HEK293 (cell line): Measurements from ENCODE around the gene CTDSP1.

Source experiments
- CTCF ChIA-PET: fragments of 350-600 bp; formaldehyde crosslinking; extraction: SDS; loops from one replicate; lab custom pipeline; 2021; ENCODE audit warnings: antibody characterized with exemption; lab: Yijun Ruan, JAX
- POLR2A ChIA-PET: fragments of 300-600 bp; formaldehyde crosslinking; extraction: SDS; loops from one replicate; lab custom pipeline; 2020; ENCODE audit warnings: antibody characterized with exemption, inconsistent platforms; lab: Yijun Ruan, JAX
- H3K27ac ChIP-seq: fragments of 200-500 bp; sonication (Bioruptor generic); 2 replicates; pipeline ENCODE4 v1.5.1; 2014; ENCODE audit warnings: low read depth, low read length, control low read depth, inconsistent platforms; ENCODE audit errors: extremely low read depth
- H3K36me3 ChIP-seq, 2 experiments: fragments of 200-500 bp in 1 of 2; sonication (Bioruptor generic) in 1 of 2; 1 replicate in 1 of 2; 2 replicates in 1 of 2; pipeline ENCODE4 v1.5.1; 2014 to 2017; ENCODE audit warnings: inconsistent platforms in 2 of 2, low read length in 2 of 2; ENCODE audit not compliant: control insufficient read depth in 2 of 2, insufficient read depth in 1 of 2
- H3K4me1 ChIP-seq: fragments of 200-500 bp; sonication (Bioruptor generic); 2 replicates; pipeline ENCODE4 v1.5.1; 2014; ENCODE audit warnings: mild to moderate bottlenecking, low read length, inconsistent platforms; ENCODE audit not compliant: control insufficient read depth, insufficient read depth
- H3K4me3 ChIP-seq: 2 replicates; pipeline ENCODE4 v1.5.1; 2011; ENCODE audit warnings: low read depth, mild to moderate bottlenecking, control low read depth, low read length, moderate library complexity
- H3K9me3 ChIP-seq: fragments of 200-500 bp; sonication (Bioruptor generic); 2 replicates; pipeline ENCODE4 v1.5.1; 2014; ENCODE audit warnings: low read depth, low read length, inconsistent platforms; ENCODE audit not compliant: control insufficient read depth, insufficient read depth
- PRDM2 ChIP-seq: fragments of 450-650 bp; formaldehyde crosslinking; IDR thresholded peaks from 2 replicates; pipeline ENCODE4 v1.5.1; 2016; ENCODE audit warnings: missing biosample characterization, missing genetic modification characterization, borderline replicate concordance
- RBAK ChIP-seq: fragments of 450-650 bp; formaldehyde crosslinking; IDR thresholded peaks from 2 replicates; pipeline ENCODE4 v1.5.1; 2016; ENCODE audit warnings: missing biosample characterization, missing genetic modification characterization
- REPIN1 ChIP-seq: fragments of 450-650 bp; formaldehyde crosslinking; IDR thresholded peaks from 2 replicates; pipeline ENCODE4 v1.5.1; 2017; ENCODE audit warnings: missing biosample characterization, missing genetic modification characterization, low read depth
- ZBTB10 ChIP-seq: fragments of 450-650 bp; formaldehyde crosslinking; IDR thresholded peaks from 2 replicates; pipeline ENCODE4 v1.5.1; 2016; ENCODE audit warnings: missing biosample characterization, missing genetic modification characterization
- ZBTB20 ChIP-seq: fragments of 450-650 bp; formaldehyde crosslinking; IDR thresholded peaks from 2 replicates; pipeline ENCODE4 v1.5.1; 2016; ENCODE audit warnings: missing biosample characterization, missing genetic modification characterization
- ZNF221 ChIP-seq: fragments of 450-650 bp; formaldehyde crosslinking; IDR thresholded peaks from 2 replicates; pipeline ENCODE4 v1.5.1; 2017; ENCODE audit warnings: missing biosample characterization, missing genetic modification characterization, borderline replicate concordance
- ZNF24 ChIP-seq: fragments of 450-650 bp; formaldehyde crosslinking; IDR thresholded peaks from 2 replicates; pipeline ENCODE4 v1.5.1; 2016; ENCODE audit warnings: missing biosample characterization, missing genetic modification characterization
- ZNF514 ChIP-seq: fragments of 450-650 bp; formaldehyde crosslinking; IDR thresholded peaks from 2 replicates; pipeline ENCODE4 v1.5.1; 2016; ENCODE audit warnings: missing biosample characterization, missing genetic modification characterization
- ZNF521 ChIP-seq: fragments of 450-650 bp; formaldehyde crosslinking; IDR thresholded peaks from 2 replicates; pipeline ENCODE4 v1.5.1; 2017; ENCODE audit warnings: missing biosample characterization, mild to moderate bottlenecking, missing genetic modification characterization
- ZNF549 ChIP-seq: fragments of 450-650 bp; IDR thresholded peaks from 2 replicates; pipeline ENCODE4 v1.5.1; 2018; ENCODE audit warnings: missing biosample characterization, missing genetic modification characterization, mild to moderate bottlenecking, inconsistent platforms, moderate library complexity
- ZNF571 ChIP-seq: fragments of 450-650 bp; formaldehyde crosslinking; IDR thresholded peaks from 2 replicates; pipeline ENCODE4 v1.5.0; 2017; ENCODE audit warnings: missing biosample characterization, missing genetic modification characterization
- ZNF645 ChIP-seq: fragments of 450-650 bp; formaldehyde crosslinking; IDR thresholded peaks from 2 replicates; pipeline ENCODE4; 2016; ENCODE audit warnings: missing biosample characterization, missing genetic modification characterization
- ZSCAN4 ChIP-seq: fragments of 450-650 bp; formaldehyde crosslinking; IDR thresholded peaks from 2 replicates; pipeline ENCODE4 v1.5.1; 2017; ENCODE audit warnings: missing biosample characterization, missing genetic modification characterization
- TF ChIP-seq, protein P1 (sequence below): fragments of 450-650 bp; formaldehyde crosslinking; IDR thresholded peaks from 2 replicates; pipeline ENCODE4 v1.5.1; 2016; ENCODE audit warnings: missing biosample characterization, missing genetic modification characterization
- TF ChIP-seq, protein P2 (sequence below): fragments of 450-650 bp; formaldehyde crosslinking; IDR thresholded peaks from 2 replicates; pipeline ENCODE4 v1.5.1; 2016; ENCODE audit warnings: missing biosample characterization, missing genetic modification characterization
- TF ChIP-seq, protein P3 (sequence below): fragments of 450-650 bp; formaldehyde crosslinking; IDR thresholded peaks from 2 replicates; pipeline ENCODE4 v1.5.1; 2016; ENCODE audit warnings: missing biosample characterization, missing genetic modification characterization
- TF ChIP-seq, protein P4 (sequence below): fragments of 450-650 bp; formaldehyde crosslinking; IDR thresholded peaks from 2 replicates; pipeline ENCODE4 v1.5.1; 2016; ENCODE audit warnings: missing biosample characterization, missing genetic modification characterization
- TF ChIP-seq, protein P5 (sequence below): IDR thresholded peaks from 2 replicates; pipeline ENCODE4 v1.6.1; 2011; ENCODE audit warnings: mild to moderate bottlenecking, low read depth, low read length, borderline replicate concordance

Gene CTDSP1

GRCh38 chr2:218389333-218390150 lies 10.1 kb upstream of the CTDSP1 start:
- Histone ChIP-seq H3K9me3 (no peaks in the 10 kb centered on the region), H3K4me3 (no peak overlapping the region), H3K27ac (no peak overlapping the region)
- CTCF ChIA-PET, result interaction anchor here (0.7 kb wide), 2 partner anchors 27 to 88 kb away, joined by 3 to 5 read pairs; no protein-coding TSS in a partner anchor
- POLR2A ChIA-PET, result interaction anchor here (0.6 kb wide), 1 partner anchor 103 kb away, joined by 3 read pairs; no protein-coding TSS in a partner anchor
- TF ChIP-seq, protein P1, sequence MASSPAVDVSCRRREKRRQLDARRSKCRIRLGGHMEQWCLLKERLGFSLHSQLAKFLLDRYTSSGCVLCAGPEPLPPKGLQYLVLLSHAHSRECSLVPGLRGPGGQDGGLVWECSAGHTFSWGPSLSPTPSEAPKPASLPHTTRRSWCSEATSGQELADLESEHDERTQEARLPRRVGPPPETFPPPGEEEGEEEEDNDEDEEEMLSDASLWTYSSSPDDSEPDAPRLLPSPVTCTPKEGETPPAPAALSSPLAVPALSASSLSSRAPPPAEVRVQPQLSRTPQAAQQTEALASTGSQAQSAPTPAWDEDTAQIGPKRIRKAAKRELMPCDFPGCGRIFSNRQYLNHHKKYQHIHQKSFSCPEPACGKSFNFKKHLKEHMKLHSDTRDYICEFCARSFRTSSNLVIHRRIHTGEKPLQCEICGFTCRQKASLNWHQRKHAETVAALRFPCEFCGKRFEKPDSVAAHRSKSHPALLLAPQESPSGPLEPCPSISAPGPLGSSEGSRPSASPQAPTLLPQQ (tag by site-specific recombination), result no peak
- TF ChIP-seq, protein P2, sequence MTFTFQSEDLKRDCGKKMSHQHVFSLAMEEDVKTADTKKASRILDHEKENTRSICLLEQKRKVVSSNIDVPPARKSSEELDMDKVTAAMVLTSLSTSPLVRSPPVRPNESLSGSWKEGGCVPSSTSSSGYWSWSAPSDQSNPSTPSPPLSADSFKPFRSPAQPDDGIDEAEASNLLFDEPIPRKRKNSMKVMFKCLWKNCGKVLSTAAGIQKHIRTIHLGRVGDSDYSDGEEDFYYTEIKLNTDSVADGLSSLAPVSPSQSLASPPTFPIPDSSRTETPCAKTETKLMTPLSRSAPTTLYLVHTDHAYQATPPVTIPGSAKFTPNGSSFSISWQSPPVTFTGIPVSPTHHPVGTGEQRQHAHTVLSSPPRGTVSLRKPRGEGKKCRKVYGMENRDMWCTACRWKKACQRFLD (tag by site-specific recombination), result no peak
- TF ChIP-seq RBAK (no peak), ZBTB10 (tag by site-specific recombination) (no peak), ZNF549 (tag by site-specific recombination) (no peak), ZNF645 (no peak), ZNF24 (tag by site-specific recombination) (no peak), PRDM2 (tag by site-specific recombination) (no peak), ZNF521 (tag by site-specific recombination) (no peak), ZNF514 (no peak), ZSCAN4 (tag by site-specific recombination) (no peak), ZBTB20 (tag by site-specific recombination) (no peak), ZNF571 (no peak), REPIN1 (tag by site-specific recombination) (no peak), ZNF221 (no peak)
- TF ChIP-seq, protein P3, sequence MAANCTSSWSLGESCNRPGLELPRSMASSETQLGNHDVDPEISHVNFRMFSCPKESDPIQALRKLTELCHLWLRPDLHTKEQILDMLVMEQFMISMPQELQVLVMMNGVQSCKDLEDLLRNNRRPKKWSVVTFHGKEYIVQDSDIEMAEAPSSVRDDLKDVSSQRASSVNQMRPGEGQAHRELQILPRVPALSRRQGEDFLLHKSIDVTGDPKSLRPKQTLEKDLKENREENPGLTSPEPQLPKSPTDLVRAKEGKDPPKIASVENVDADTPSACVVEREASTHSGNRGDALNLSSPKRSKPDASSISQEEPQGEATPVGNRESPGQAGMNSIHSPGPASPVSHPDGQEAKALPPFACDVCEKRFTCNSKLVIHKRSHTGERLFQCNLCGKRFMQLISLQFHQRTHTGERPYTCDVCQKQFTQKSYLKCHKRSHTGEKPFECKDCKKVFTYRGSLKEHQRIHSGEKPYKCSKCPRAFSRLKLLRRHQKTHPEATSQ (tag by site-specific recombination), result no peak
- TF ChIP-seq, protein P4, sequence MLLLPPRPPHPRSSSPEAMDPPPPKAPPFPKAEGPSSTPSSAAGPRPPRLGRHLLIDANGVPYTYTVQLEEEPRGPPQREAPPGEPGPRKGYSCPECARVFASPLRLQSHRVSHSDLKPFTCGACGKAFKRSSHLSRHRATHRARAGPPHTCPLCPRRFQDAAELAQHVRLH (tag by site-specific recombination), result no peak
- TF ChIP-seq, protein P5, sequence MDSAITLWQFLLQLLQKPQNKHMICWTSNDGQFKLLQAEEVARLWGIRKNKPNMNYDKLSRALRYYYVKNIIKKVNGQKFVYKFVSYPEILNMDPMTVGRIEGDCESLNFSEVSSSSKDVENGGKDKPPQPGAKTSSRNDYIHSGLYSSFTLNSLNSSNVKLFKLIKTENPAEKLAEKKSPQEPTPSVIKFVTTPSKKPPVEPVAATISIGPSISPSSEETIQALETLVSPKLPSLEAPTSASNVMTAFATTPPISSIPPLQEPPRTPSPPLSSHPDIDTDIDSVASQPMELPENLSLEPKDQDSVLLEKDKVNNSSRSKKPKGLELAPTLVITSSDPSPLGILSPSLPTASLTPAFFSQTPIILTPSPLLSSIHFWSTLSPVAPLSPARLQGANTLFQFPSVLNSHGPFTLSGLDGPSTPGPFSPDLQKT, result no peak
- TF ChIP-seq, all 188 proteins: peak for 0
- Histone ChIP-seq H3K4me1 (0 out of 2 replicates have a peak, but pooled peaks cover 2% of the 10 kb centered on the region), H3K36me3 (no peaks in the 10 kb centered on the region)
